GM12872 (cell line): ENCODE results near the gene SSBP3.

Source experiments
- TF ChIP-seq, protein P1 (sequence below): IDR thresholded peaks from 3 replicates; pipeline ENCODE4 v1.5.1; 2011; ENCODE audit warnings: low read depth, mild to moderate bottlenecking, low read length, moderate library complexity; ENCODE audit not compliant: insufficient read depth

Gene SSBP3

GRCh38 chr1:54363925-54364324, 42.3 kb downstream of the SSBP3 start:
- TF ChIP-seq, protein P1, sequence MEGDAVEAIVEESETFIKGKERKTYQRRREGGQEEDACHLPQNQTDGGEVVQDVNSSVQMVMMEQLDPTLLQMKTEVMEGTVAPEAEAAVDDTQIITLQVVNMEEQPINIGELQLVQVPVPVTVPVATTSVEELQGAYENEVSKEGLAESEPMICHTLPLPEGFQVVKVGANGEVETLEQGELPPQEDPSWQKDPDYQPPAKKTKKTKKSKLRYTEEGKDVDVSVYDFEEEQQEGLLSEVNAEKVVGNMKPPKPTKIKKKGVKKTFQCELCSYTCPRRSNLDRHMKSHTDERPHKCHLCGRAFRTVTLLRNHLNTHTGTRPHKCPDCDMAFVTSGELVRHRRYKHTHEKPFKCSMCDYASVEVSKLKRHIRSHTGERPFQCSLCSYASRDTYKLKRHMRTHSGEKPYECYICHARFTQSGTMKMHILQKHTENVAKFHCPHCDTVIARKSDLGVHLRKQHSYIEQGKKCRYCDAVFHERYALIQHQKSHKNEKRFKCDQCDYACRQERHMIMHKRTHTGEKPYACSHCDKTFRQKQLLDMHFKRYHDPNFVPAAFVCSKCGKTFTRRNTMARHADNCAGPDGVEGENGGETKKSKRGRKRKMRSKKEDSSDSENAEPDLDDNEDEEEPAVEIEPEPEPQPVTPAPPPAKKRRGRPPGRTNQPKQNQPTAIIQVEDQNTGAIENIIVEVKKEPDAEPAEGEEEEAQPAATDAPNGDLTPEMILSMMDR = no peak

GRCh38 chr1:54362881-54363340, 43.3 kb downstream of the SSBP3 start:
- TF ChIP-seq, protein P1 = no peak

DNA sequence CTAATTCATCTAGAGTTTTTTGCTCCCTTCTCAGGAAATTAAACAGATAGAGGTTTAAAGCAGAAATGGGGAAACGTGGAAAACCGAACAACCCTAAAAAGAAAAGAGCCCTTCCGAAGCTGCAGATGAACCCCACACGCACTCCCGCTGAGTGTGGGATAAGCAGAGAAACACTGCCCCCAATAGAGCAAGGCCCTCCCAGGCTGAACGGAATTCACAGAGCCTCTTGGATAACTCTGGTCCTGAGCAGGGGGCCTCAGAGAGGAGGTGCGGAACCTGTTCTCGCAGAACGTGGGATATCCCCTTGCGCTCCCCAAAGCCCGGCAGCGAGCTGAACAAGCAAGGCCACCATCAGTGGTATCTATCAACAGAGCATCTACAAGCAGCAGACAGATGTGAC, 44.9 kb downstream of the SSBP3 start:
- TF ChIP-seq, protein P1 = no peak

- TF ChIP-seq, protein P1 = no peak
Observed at GRCh38 chr1:54360165-54361005, 45.8 kb downstream of the SSBP3 start.

DNA sequence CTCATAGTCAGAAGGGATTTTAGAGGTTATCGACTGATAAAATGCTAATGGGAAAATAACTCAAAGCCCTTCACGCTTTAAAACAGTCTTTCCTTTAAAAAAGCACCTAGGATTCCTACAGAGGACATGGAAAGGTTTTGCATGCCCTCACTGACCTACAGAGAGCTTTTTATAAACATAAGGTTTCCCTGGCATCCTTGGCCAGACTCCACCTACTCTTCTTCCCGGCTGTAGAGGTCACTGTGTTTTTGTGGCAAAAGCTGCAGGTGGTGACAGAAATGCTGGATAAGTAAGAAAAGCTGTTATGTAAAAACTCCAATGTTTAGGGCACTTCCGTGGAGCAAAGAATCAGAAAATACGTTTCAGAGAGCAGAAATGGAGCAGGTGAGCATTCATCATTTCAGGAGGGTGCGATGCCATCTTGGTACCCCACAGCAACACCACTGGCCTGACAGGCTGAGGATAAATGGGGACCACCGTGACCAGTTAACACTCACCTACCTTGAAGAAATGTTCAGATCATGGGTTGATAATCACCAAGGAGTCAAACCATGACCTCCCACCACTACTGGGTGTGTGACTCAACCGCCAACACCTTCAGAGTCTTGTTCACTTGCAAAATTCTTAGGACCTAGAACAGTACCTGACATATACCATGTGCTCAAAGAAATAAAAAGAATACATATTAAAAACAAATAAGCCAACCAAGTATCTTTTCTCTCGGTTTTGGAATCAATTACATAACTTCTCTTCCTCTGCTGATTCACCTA, 46.6 kb downstream of the SSBP3 start:
- TF ChIP-seq, protein P1 = no peak

DNA sequence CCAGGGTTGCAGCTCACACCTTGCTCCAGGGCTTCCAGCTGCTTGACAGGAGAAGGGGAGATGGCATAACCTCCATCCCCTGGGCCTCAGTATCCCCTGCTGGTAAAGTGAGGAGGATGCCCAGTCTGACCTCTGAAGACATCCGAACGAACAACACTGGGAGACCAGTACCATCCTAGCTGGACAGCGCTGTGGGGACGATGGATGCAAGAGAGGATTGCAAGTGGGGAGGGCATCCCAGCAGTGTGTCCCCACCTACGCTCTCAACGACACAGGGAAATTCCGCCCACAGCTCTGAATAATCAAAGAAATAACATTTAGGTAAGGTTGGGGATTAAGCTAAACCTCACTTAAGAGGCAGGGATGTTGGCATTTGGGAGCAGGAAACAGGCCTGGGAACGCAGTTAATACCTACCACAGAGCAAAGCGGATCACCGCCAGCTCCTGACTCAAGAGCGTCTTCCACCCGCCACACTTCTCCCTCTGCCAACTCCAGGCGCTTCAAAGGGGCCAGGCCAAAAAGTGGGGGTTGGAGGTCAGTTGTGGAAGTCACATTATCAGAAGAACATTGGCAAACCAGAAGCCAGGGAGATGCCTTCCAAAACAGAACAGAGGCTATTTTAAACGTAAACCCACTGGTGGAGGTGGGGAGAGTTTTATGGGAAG, 47.6 kb downstream of the SSBP3 start:
- TF ChIP-seq, protein P1 = no peak

- TF ChIP-seq, protein P1 = no peak
Observed at GRCh38 chr1:54357967-54358366, 48.2 kb downstream of the SSBP3 start.
